Osteoblast (primary cell): ENCODE results near the gene ZC3H6. TPM values are rescaled to one million over a fixed set of nuclear protein-coding genes. Genes with fewer than 3 reads are reported as not detected.
A peak's percentile ranks its signal among the peaks of the same experiment; 100 is the strongest.

ENCODE experiments used
- DNase-seq: peaks from one replicate; pipeline ENCODE4 v3.0.0; 2011; ENCODE audit warnings: low spot score, mixed read lengths; ENCODE audit not compliant: insufficient read length; ENCODE audit errors: missing footprints
- H2AFZ ChIP-seq: 2 replicates; pipeline ENCODE4 v1.6.0; 2011; ENCODE audit warnings: mild to moderate bottlenecking, low read length
- H3K27ac ChIP-seq: 2 replicates; pipeline ENCODE4 v1.5.1; 2011; ENCODE audit warnings: mild to moderate bottlenecking, low read depth, low read length, moderate library complexity
- H3K27me3 ChIP-seq: 2 replicates; pipeline ENCODE4 v1.6.0; 2012; ENCODE audit warnings: mild to moderate bottlenecking, control low read depth, inconsistent platforms, low read length, moderate library complexity; ENCODE audit not compliant: insufficient read depth
- H3K36me3 ChIP-seq: 2 replicates; pipeline ENCODE4 v1.5.1; 2011; ENCODE audit warnings: mild to moderate bottlenecking, low read length, control low read depth, moderate library complexity; ENCODE audit not compliant: insufficient read depth
- H3K4me1 ChIP-seq: 2 replicates; pipeline ENCODE4 v1.5.1; 2011; ENCODE audit warnings: mild to moderate bottlenecking, low read length, control low read depth, moderate library complexity; ENCODE audit not compliant: insufficient read depth
- H3K4me2 ChIP-seq: 2 replicates; pipeline ENCODE4 v1.6.0; 2011; ENCODE audit warnings: mild to moderate bottlenecking, low read length; ENCODE audit not compliant: insufficient read depth
- H3K4me3 ChIP-seq: fragments of 200-600 bp; sonication (generic); 3 replicates; pipeline ENCODE4 v1.5.1; 2012; ENCODE audit warnings: mild to moderate bottlenecking, low read length, inconsistent platforms; ENCODE audit not compliant: insufficient read depth
- H3K79me2 ChIP-seq: 2 replicates; pipeline ENCODE4 v1.6.0; 2012; ENCODE audit warnings: mild to moderate bottlenecking, low read length, control low read depth, inconsistent platforms; ENCODE audit not compliant: insufficient read depth
- H3K9me3 ChIP-seq: 2 replicates; pipeline ENCODE4 v1.5.1; 2011; ENCODE audit warnings: low read depth, low read length, control low read depth
- H4K20me1 ChIP-seq: 2 replicates; pipeline ENCODE4 v1.6.0; 2012; ENCODE audit warnings: mild to moderate bottlenecking, low read length, control low read depth; ENCODE audit not compliant: insufficient read depth
- total RNA-seq: library from RNA; depleted of rRNA; stranded (reverse); fragments of >200 nt; gene quantifications from 2 replicates; pipeline ENCODE4 v1.2.3, GENCODE V29; 2012
- TF ChIP-seq, protein P1 (sequence below): IDR thresholded peaks from 2 replicates; pipeline ENCODE4 v1.5.1; 2011; ENCODE audit warnings: mild to moderate bottlenecking, low read depth, low read length, moderate library complexity; ENCODE audit errors: extremely low read depth

The ZC3H6 gene
- total RNA-seq, 1 donor: 4.3 TPM

DNA sequence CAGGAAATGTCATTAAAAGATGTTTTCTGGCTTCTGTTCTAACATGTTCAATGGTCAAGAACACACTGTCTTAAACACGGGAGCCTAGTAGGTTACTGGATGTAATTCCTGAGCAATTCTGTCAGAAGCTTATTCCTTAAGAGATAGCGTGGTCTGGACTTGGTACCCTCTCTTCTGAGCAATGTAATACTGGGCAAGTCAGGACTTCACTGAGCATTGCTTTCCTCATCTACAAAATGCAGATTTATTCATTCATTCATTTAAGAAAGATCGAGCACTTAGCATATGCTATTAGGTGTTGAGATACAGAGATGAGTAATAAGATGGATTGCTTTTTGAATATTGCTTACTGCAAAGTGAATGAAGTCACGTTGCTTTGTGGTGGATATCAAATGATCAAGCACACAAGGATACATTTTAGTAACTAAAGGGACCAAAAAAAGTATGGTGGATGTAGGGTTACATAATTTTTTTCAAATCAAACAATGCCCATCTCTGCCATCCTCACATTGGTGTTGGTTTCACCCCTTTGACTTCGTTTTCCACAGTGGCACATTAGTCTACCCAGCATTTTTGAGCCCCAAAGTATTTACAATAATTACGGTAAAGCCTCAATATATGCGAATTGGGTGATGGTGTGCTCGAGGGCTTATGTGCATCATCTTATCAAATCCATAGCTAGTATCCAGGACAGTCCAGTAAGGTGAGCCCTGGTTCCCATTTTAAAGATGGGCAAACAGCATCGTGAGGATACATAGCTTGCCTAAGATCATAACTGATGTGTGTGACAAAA, 65.3 kb downstream of the ZC3H6 start:
- H3K36me3 ChIP-seq: no peaks in the 10 kb centered on the region
- no peak for DNase-seq
- TF ChIP-seq, protein P1, sequence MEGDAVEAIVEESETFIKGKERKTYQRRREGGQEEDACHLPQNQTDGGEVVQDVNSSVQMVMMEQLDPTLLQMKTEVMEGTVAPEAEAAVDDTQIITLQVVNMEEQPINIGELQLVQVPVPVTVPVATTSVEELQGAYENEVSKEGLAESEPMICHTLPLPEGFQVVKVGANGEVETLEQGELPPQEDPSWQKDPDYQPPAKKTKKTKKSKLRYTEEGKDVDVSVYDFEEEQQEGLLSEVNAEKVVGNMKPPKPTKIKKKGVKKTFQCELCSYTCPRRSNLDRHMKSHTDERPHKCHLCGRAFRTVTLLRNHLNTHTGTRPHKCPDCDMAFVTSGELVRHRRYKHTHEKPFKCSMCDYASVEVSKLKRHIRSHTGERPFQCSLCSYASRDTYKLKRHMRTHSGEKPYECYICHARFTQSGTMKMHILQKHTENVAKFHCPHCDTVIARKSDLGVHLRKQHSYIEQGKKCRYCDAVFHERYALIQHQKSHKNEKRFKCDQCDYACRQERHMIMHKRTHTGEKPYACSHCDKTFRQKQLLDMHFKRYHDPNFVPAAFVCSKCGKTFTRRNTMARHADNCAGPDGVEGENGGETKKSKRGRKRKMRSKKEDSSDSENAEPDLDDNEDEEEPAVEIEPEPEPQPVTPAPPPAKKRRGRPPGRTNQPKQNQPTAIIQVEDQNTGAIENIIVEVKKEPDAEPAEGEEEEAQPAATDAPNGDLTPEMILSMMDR: no peak

DNA sequence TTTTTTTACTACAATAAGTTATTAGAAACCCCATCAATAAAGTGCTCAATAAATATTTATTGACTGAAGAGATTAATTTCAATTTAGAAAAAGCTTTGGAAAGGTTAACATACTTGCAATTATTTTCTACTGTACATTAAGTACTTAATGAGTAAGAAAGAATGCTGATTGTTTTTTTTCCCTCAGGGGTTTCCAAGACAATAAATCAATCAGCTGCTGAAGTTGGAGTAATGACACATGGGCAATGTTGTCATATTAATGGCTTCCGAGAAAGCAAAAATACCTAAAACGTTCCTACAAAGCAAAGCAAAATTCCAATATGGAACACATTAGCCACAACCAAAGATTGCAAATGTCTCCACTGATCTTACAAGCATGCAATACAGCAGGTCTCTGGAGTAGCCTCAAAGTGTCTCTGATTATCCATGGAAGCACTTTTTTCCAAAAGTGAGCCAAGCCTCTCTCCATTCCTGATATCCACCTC, 66.7 kb downstream of the ZC3H6 start:
- no peaks in the 10 kb centered on the region for H3K36me3 ChIP-seq
- DNase-seq: no peak
- H3K9me3 ChIP-seq: no peaks in the 10 kb centered on the region
- H3K4me3 ChIP-seq: no peak overlapping the region
- no peaks in the 10 kb centered on the region for H4K20me1 ChIP-seq
- no peak overlapping the region for H3K27ac ChIP-seq
- TF ChIP-seq, protein P1: no peak
- H3K79me2 ChIP-seq: no peaks in the 10 kb centered on the region
- no peaks in the 10 kb centered on the region for H3K27me3 ChIP-seq
- no peak overlapping the region for H3K4me2 ChIP-seq
- H3K4me1 ChIP-seq: no peaks in the 10 kb centered on the region
- no peak overlapping the region for H2AFZ ChIP-seq

More for the DNA sequence above, 65.3 kb downstream of the ZC3H6 start:
- Histone ChIP-seq H2AFZ (no peak overlapping the region), H4K20me1 (no peaks in the 10 kb centered on the region), H3K9me3 (no peaks in the 10 kb centered on the region), H3K79me2 (no peaks in the 10 kb centered on the region), H3K4me1 (no peaks in the 10 kb centered on the region), H3K4me2 (no peak overlapping the region), H3K4me3 (no peak overlapping the region), H3K27ac (no peak overlapping the region), H3K27me3 (no peaks in the 10 kb centered on the region)

DNA sequence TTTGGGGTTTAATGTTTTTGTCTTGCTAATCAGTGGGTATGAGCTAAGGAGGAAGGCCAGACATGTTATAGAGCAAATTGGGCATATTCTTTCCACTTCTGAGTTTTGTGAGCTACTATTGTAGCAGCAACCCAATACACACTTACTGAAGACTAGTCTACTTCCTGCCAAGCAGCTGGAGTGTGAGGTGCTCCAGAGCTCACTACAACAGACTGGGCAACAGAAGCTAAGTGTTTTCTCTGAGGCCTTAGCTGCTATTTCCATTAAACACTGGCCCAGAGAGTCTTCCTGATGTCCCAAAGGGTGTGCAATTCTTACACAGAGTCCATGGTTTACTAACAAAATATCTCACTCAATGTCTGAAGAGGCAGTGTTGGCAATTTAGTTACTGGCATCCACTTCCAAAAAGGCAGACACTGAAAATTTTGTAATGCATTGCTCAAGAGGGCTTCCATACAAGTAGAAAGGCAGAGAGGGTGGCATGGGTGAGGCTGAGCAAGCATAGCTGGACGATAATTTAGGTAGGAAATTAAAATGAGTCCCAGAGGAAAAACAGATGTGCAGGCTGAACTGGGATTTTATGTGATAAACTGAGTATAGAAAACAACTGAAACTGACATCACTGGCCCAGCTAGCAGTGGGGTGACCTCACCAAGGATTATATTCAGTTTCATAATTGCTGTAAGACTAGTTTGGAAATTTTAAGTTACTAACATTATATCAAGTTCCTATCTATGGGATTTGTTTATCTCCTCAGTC, 68.6 kb downstream of the ZC3H6 start:
- no peaks in the 10 kb centered on the region for H3K4me1 ChIP-seq
- no peaks in the 10 kb centered on the region for H3K36me3 ChIP-seq
- no peaks in the 10 kb centered on the region for H3K79me2 ChIP-seq
- no peaks in the 10 kb centered on the region for H3K27me3 ChIP-seq
- DNase-seq: peak; percentile 6
- no peak overlapping the region for H3K27ac ChIP-seq
- H4K20me1 ChIP-seq: no peaks in the 10 kb centered on the region
- H3K4me3 ChIP-seq: no peak overlapping the region
- H3K9me3 ChIP-seq: no peaks in the 10 kb centered on the region
- TF ChIP-seq, protein P1: no peak
- H2AFZ ChIP-seq: peak overlapping the region; percentile 49
- no peak overlapping the region for H3K4me2 ChIP-seq
